ENCODE results near the gene SPIRE1. TPM values are rescaled to one million over a fixed set of nuclear protein-coding genes. Genes with fewer than 3 reads are reported as not detected.

SPIRE1 gene
- total RNA-seq, 2 experiments from 2014 or later: 0.99 to 1.4 TPM

GRCh38 chr18:12518326-12518725 lies 139.6 kb downstream of the SPIRE1 start:
- POLR2A ChIA-PET: no interaction called here
- ATAC-seq (ENCODE audit: poor library complexity) (no peak), DNase-seq (no peak)
- Histone ChIP-seq H3K4me1 (ENCODE audit: insufficient read depth, low read length) (no peaks in the 10 kb centered on the region), H3K9me3 (ENCODE audit: control insufficient read depth in 1 of 2, insufficient read depth in 1 of 2, low read length in 2 of 2) (no peaks in the 10 kb centered on the region), H3K36me3 (ENCODE audit: insufficient read depth, low read length) (no peaks in the 10 kb centered on the region), H3K27me3 (ENCODE audit: control insufficient read depth in 1 of 2, insufficient read depth in 2 of 2, low read length in 2 of 2) (no peaks in the 10 kb centered on the region), H3K27ac (ENCODE audit: low read depth in 1 of 2, low read length in 2 of 2) (no peak overlapping the region), H3K4me3 (ENCODE audit: low read length) (no peak overlapping the region)
- no peak overlapping the region for H3K4me3 Mint-ChIP-seq
- no peak overlapping the region for H3K27ac Mint-ChIP-seq
- no peaks in the 10 kb centered on the region for H3K36me3 Mint-ChIP-seq (ENCODE audit: low read depth)
- H3K4me1 Mint-ChIP-seq (ENCODE audit: low read depth): no peaks in the 10 kb centered on the region
- CTCF ChIA-PET: no interaction called here
- H3K9me3 Mint-ChIP-seq: no peaks in the 10 kb centered on the region
- intact Hi-C loops (cut with DNase I, micrococcal nuclease): no loop called here
- TF ChIP-seq CTCF (IDR thresholded peaks at IDR 0.05): no peak
- H3K27me3 Mint-ChIP-seq: no peaks in the 10 kb centered on the region

GRCh38 chr18:12517142-12517825 lies 140.6 kb downstream of the SPIRE1 start:
- Histone ChIP-seq H3K9me3 (ENCODE audit: control insufficient read depth in 1 of 2, insufficient read depth in 1 of 2, low read length in 2 of 2) (no peaks in the 10 kb centered on the region), H3K36me3 (ENCODE audit: insufficient read depth, low read length) (no peaks in the 10 kb centered on the region), H3K27ac (ENCODE audit: low read depth in 1 of 2, low read length in 2 of 2) (no peak overlapping the region), H3K4me1 (ENCODE audit: insufficient read depth, low read length) (no peaks in the 10 kb centered on the region), H3K27me3 (ENCODE audit: control insufficient read depth in 1 of 2, insufficient read depth in 2 of 2, low read length in 2 of 2) (no peaks in the 10 kb centered on the region), H3K4me3 (ENCODE audit: low read length) (no peak overlapping the region)
- Mint-ChIP-seq H3K4me1 (ENCODE audit: low read depth) (no peaks in the 10 kb centered on the region), H3K27me3 (no peaks in the 10 kb centered on the region), H3K9me3 (no peaks in the 10 kb centered on the region), H3K27ac (no peak overlapping the region), H3K4me3 (no peak overlapping the region), H3K36me3 (ENCODE audit: low read depth) (no peaks in the 10 kb centered on the region)
- TF ChIP-seq CTCF (IDR thresholded peaks at IDR 0.05): no peak
- ATAC-seq (ENCODE audit: poor library complexity) (no peak), DNase-seq (no peak)
- ChIA-PET CTCF (no interaction called here), POLR2A (interaction anchor here (1.2 kb wide), 1 partner anchor 11 kb away, joined by 4 read pairs; no protein-coding TSS in a partner anchor)
- intact Hi-C loops (cut with DNase I, micrococcal nuclease): no loop called here

- Histone ChIP-seq H3K9me3 (ENCODE audit: control insufficient read depth in 1 of 2, insufficient read depth in 1 of 2, low read length in 2 of 2) (no peaks in the 10 kb centered on the region), H3K4me3 (ENCODE audit: low read length) (no peak overlapping the region), H3K27ac (ENCODE audit: low read depth in 1 of 2, low read length in 2 of 2) (no peak overlapping the region), H3K36me3 (ENCODE audit: insufficient read depth, low read length) (no peaks in the 10 kb centered on the region), H3K4me1 (ENCODE audit: insufficient read depth, low read length) (no peaks in the 10 kb centered on the region), H3K27me3 (ENCODE audit: control insufficient read depth in 1 of 2, insufficient read depth in 2 of 2, low read length in 2 of 2) (no peaks in the 10 kb centered on the region)
- H3K27ac Mint-ChIP-seq: no peak overlapping the region
- DNase-seq (no peak), ATAC-seq (ENCODE audit: poor library complexity) (no peak)
- ChIA-PET POLR2A (no interaction called here), CTCF (no interaction called here)
- H3K9me3 Mint-ChIP-seq: no peaks in the 10 kb centered on the region
- TF ChIP-seq CTCF (IDR thresholded peaks at IDR 0.05): no peak
- H3K4me1 Mint-ChIP-seq (ENCODE audit: low read depth): no peaks in the 10 kb centered on the region
- intact Hi-C loops (cut with DNase I, micrococcal nuclease): no loop called here
- no peaks in the 10 kb centered on the region for H3K27me3 Mint-ChIP-seq
- no peak overlapping the region for H3K4me3 Mint-ChIP-seq
- H3K36me3 Mint-ChIP-seq (ENCODE audit: low read depth): no peaks in the 10 kb centered on the region
These were observed 141.8 kb downstream of the SPIRE1 start for GRCh38 chr18:12516049-12516630.

Measured in CD4-positive, alpha-beta T cell (primary cell).